Measurements from ENCODE around the gene SMOC2. TPM values are rescaled to one million over a fixed set of nuclear protein-coding genes. Genes with fewer than 3 reads are reported as not detected.

Gene SMOC2
- total RNA-seq, 1 experiment from 2014 or later = 0.42 TPM

DNA sequence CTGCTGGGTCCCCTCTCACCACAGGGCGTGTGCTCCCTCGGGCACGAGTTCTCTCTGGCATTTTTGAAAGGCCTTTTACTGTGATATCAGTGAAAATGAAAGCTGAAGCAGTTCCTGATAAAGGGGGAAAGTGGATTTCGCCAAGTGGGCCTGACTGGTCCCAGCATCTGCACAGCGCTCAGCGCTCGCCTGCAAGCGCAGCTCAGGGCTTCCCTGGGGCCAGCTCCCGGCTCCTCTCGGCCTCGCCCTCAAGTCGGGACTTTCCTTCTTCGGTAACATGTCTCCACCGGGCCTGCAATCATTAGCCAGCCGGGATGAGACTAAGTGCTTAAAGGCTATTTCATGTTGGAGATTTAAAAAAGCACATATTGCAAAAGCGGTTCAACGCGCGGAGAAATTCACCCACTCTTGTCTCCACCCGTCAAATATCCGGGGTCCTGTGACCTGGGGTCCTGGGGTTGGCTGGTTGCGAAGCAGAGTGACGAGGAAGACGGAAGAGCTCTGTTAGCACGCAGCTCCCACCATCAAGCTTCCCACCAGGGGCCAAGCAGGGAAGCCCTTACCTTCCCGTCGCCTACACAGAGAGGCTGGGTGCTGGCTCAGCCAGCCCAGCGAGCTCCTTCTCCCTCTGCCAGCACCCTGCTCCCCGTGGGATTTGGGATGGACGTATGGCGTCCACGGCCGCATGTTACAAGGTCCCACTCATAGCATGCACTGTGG lies 114.1 kb downstream of the SMOC2 start:
- intact Hi-C loops (cut with micrococcal nuclease) = no loop called here
- no TSS peak for BruUV-seq (replicated peaks)
- RAD21 ChIA-PET (ENCODE audit: low non-redundant PET in 1 of 2, low total read pairs in 2 of 2, uncharacterized antibody in 2 of 2, unreplicated experiment in 2 of 2) = no interaction called here

More for the DNA sequence above, 114.1 kb downstream of the SMOC2 start:
- H4K20me1 ChIP-seq (ENCODE audit: insufficient read depth) = no peaks in the 10 kb centered on the region
- CTCF ChIA-PET = no interaction called here
- H3K4me3 ChIP-seq (replicated peaks in 1 of 2; ENCODE audit: low read depth in 1 of 2, low read length in 2 of 2) = no peak overlapping the region
- TF ChIP-seq RAD21 (IDR thresholded peaks at IDR 0.05; ENCODE audit: low read depth) (no peak), EGR1 (IDR thresholded peaks at IDR 0.05; ENCODE audit: low read depth) (no peak), FOSL1 (IDR thresholded peaks at IDR 0.05; ENCODE audit: low read depth) (no peak), SP1 (IDR thresholded peaks at IDR 0.05; ENCODE audit: low read depth) (no peak), EZH2phosphoT487 (IDR thresholded peaks at IDR 0.05; ENCODE audit: borderline replicate concordance) (no peak), CEBPB (IDR thresholded peaks at IDR 0.05; ENCODE audit: low read depth) (no peak), ZNF274 (IDR thresholded peaks at IDR 0.05; ENCODE audit: low read depth, low read length) (no peak), EZH2 (IDR thresholded peaks at IDR 0.05) (no peak), TCF7L2 (IDR thresholded peaks at IDR 0.05; ENCODE audit: borderline replicate concordance, extremely low read depth, insufficient read depth, insufficient read length) (no peak)
- TF ChIP-seq, protein P1, sequence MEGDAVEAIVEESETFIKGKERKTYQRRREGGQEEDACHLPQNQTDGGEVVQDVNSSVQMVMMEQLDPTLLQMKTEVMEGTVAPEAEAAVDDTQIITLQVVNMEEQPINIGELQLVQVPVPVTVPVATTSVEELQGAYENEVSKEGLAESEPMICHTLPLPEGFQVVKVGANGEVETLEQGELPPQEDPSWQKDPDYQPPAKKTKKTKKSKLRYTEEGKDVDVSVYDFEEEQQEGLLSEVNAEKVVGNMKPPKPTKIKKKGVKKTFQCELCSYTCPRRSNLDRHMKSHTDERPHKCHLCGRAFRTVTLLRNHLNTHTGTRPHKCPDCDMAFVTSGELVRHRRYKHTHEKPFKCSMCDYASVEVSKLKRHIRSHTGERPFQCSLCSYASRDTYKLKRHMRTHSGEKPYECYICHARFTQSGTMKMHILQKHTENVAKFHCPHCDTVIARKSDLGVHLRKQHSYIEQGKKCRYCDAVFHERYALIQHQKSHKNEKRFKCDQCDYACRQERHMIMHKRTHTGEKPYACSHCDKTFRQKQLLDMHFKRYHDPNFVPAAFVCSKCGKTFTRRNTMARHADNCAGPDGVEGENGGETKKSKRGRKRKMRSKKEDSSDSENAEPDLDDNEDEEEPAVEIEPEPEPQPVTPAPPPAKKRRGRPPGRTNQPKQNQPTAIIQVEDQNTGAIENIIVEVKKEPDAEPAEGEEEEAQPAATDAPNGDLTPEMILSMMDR (IDR thresholded peaks at IDR 0.05 in 2 of 3, conservative IDR thresholded peaks at IDR 0.05 in 1 of 3; ENCODE audit: borderline replicate concordance in 1 of 3, insufficient read depth in 1 of 3, low read depth in 2 of 3, low read length in 2 of 3) = no peak
- TF ChIP-seq, protein P2, sequence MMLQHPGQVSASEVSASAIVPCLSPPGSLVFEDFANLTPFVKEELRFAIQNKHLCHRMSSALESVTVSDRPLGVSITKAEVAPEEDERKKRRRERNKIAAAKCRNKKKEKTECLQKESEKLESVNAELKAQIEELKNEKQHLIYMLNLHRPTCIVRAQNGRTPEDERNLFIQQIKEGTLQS (IDR thresholded peaks at IDR 0.05) = no peak
- H3K9me3 ChIP-seq (ENCODE audit: control insufficient read depth in 1 of 2, insufficient read depth in 1 of 2, low read depth in 1 of 2, low read length in 2 of 2) = no peaks in the 10 kb centered on the region
- DNase-seq (ENCODE audit: low read depth, low spot score) (no peak), ATAC-seq (no peak)
- no peaks in the 10 kb centered on the region for H3K36me3 ChIP-seq (ENCODE audit: control insufficient read depth in 1 of 2, insufficient read depth in 2 of 2, low read length in 2 of 2)
- H3K79me2 ChIP-seq (ENCODE audit: insufficient read depth, low read length) = no peaks in the 10 kb centered on the region
- POLR2A ChIA-PET = no interaction called here
- H3K9me2 ChIP-seq (ENCODE audit: insufficient read depth) = no peaks in the 10 kb centered on the region
- no peak overlapping the region for H2AFZ ChIP-seq (ENCODE audit: low read depth, low read length, poor library complexity, severe bottlenecking)
- no peak overlapping the region for H3K4me2 ChIP-seq (ENCODE audit: low read length)
- H3K27me3 ChIP-seq (ENCODE audit: insufficient read depth, low read length) = no peaks in the 10 kb centered on the region
- no peak overlapping the region for H3K27ac ChIP-seq (ENCODE audit: low read depth, low read length)
- peaks cover 0 to 1% of the 10 kb centered on the region in 2 experiments; a peak in 1 of 4 replicates for H3K4me1 ChIP-seq (ENCODE audit: control insufficient read depth in 1 of 2, insufficient read depth in 2 of 2, low read length in 2 of 2)
- H3K9ac ChIP-seq (ENCODE audit: low read length) = no peak overlapping the region
